B cell (primary cell): Measurements from ENCODE around the gene PCSK9. TPM values are rescaled to one million over a fixed set of nuclear protein-coding genes. Genes with fewer than 3 reads are reported as not detected.

ENCODE experiments used
- ATAC-seq: fragments of 200-7000 bp; cut with Tn5 transposase; one replicate; pipeline ENCODE4 v1.10.0; 2021; ENCODE audit warnings: low read depth, mild to moderate bottlenecking, moderate number of reproducible peaks, moderate library complexity
- CTCF ChIA-PET: fragments of 350-600 bp; sonication (Branson Sonifier 250); formaldehyde crosslinking; loops from one replicate; lab custom pipeline; 2021; ENCODE audit warnings: antibody characterized with exemption, inconsistent platforms; lab: Charles Lee
- POLR2A ChIA-PET: fragments of 350-600 bp; sonication (Branson Sonifier 250); formaldehyde crosslinking; loops from one replicate; lab custom pipeline; 2021; ENCODE audit warnings: antibody characterized with exemption; lab: Charles Lee
- DNase-seq: peaks from one replicate; pipeline ENCODE4 v3.0.0; 2013
- H2AFZ ChIP-seq: 2 replicates; pipeline ENCODE4 v1.6.1; 2012; ENCODE audit warnings: mild to moderate bottlenecking, low read depth, low read length; ENCODE audit not compliant: insufficient read depth, poor library complexity, severe bottlenecking
- H3K27ac ChIP-seq, 2 donors: 1 replicate in 1 of 2; 2 replicates in 1 of 2; pipeline ENCODE4 v1.5.1; 2012 to 2013; ENCODE audit warnings: low read length in 2 of 2, mild to moderate bottlenecking in 2 of 2, moderate library complexity in 1 of 2
- H3K27me3 ChIP-seq, 4 experiments: fragments of 200-600 bp in 1 of 4; sonication (generic) in 1 of 4; replicated peaks in 1 of 4; 1 replicate in 2 of 4; 2 replicates in 2 of 4; pipeline versions ENCODE4 v1.6.1 to v1.7.0; 2013 to 2016; ENCODE audit warnings: low read length in 3 of 4, mild to moderate bottlenecking in 2 of 4, mixed read lengths in 1 of 4, moderate library complexity in 1 of 4; ENCODE audit not compliant: insufficient read depth in 4 of 4, control insufficient read depth in 3 of 4; ENCODE audit errors: control extremely low read depth in 1 of 4
- H3K36me3 ChIP-seq, 2 experiments: replicated peaks in 1 of 2; 1 replicate in 1 of 2; 2 replicates in 1 of 2; pipeline versions ENCODE4 v1.6.1 to v1.7.1; 2013; ENCODE audit warnings: low read length in 1 of 2; ENCODE audit not compliant: insufficient read depth in 2 of 2, control insufficient read depth in 1 of 2; ENCODE audit errors: control extremely low read depth in 1 of 2, extremely low read depth in 1 of 2
- H3K4me1 ChIP-seq, 2 donors: fragments of 200-600 bp in 1 of 2; sonication (generic) in 1 of 2; 1 replicate in 1 of 2; 2 replicates in 1 of 2; pipeline versions ENCODE4 v1.5.1 to v1.6.1; 2013 to 2017; ENCODE audit warnings: low read length in 2 of 2; ENCODE audit not compliant: control insufficient read depth in 2 of 2, insufficient read depth in 2 of 2
- H3K4me2 ChIP-seq: replicated peaks from 2 replicates; pipeline ENCODE3; 2012; ENCODE audit warnings: mild to moderate bottlenecking, low read depth, low read length; ENCODE audit not compliant: poor library complexity, severe bottlenecking
- H3K4me3 ChIP-seq, 5 experiments: fragments of 200-600 bp in 1 of 5; sonication (generic) in 1 of 5; 1 replicate in 3 of 5; 2 replicates in 2 of 5; pipeline versions ENCODE4 v1.5.1 to v1.7.0; 2011 to 2016; ENCODE audit warnings: low read length in 4 of 5, mild to moderate bottlenecking in 4 of 5, low read depth in 2 of 5, control low read depth in 1 of 5, moderate library complexity in 1 of 5; ENCODE audit not compliant: insufficient read depth in 1 of 5; ENCODE audit errors: control extremely low read depth in 1 of 5, extremely low read depth in 1 of 5
- H3K79me2 ChIP-seq: fragments of 200-600 bp; sonication (generic); one replicate; pipeline ENCODE4 v1.6.0; 2016; ENCODE audit warnings: low read length; ENCODE audit not compliant: control insufficient read depth, insufficient read depth
- H3K9ac ChIP-seq: fragments of 200-600 bp; sonication (generic); 2 replicates; pipeline ENCODE4 v1.6.1; 2017; ENCODE audit warnings: mild to moderate bottlenecking, low read length, moderate library complexity
- H3K9me3 ChIP-seq, 3 donors: one replicate each; pipeline versions ENCODE4 v1.6.1 to v1.7.1; 2013; ENCODE audit warnings: low read length in 2 of 3; ENCODE audit not compliant: control insufficient read depth in 2 of 3, insufficient read depth in 1 of 3; ENCODE audit errors: control extremely low read depth in 1 of 3
- H4K20me1 ChIP-seq: 2 replicates; pipeline ENCODE4 v1.6.0; 2012; ENCODE audit warnings: mild to moderate bottlenecking, low read length; ENCODE audit not compliant: insufficient read depth, control insufficient read depth, poor library complexity, severe bottlenecking
- H3K27ac Mint-ChIP-seq: one replicate; pipeline ENCODE4 v1.8.0; 2021; ENCODE audit warnings: mixed read lengths
- H3K27me3 Mint-ChIP-seq: one replicate; pipeline ENCODE4 v1.8.0; 2021; ENCODE audit warnings: mixed read lengths
- H3K4me1 Mint-ChIP-seq: one replicate; pipeline ENCODE4 v1.8.0; 2021; ENCODE audit warnings: mixed read lengths
- H3K4me3 Mint-ChIP-seq: one replicate; pipeline ENCODE4 v1.8.0; 2021; ENCODE audit warnings: mixed read lengths
- H3K9me3 Mint-ChIP-seq: one replicate; pipeline ENCODE4 v1.8.0; 2022; ENCODE audit warnings: mixed read lengths; ENCODE audit not compliant: insufficient read depth
- CTCF ChIP-seq: fragments of 200-600 bp; IDR thresholded peaks from one replicate; pipeline ENCODE4 v1.8.0; 2022; ENCODE audit warnings: antibody characterized with exemption, mild to moderate bottlenecking
- EZH2 ChIP-seq: IDR thresholded peaks from 2 replicates; pipeline ENCODE4 v1.6.1; 2012; ENCODE audit warnings: borderline replicate concordance, low read depth, mild to moderate bottlenecking, moderate library complexity, low read length; ENCODE audit not compliant: insufficient read depth, poor library complexity, severe bottlenecking
- WGBS: methylation state at CpG from one replicate; pipeline ENCODE4 v1.1.5; 2013; ENCODE audit warnings: missing lambda C conversion rate; ENCODE audit not compliant: insufficient coverage; 5-methylcytosine and 5-hydroxymethylcytosine counted together
- intact Hi-C: fragments of 100-400 bp; cut with micrococcal nuclease; formaldehyde crosslinking; loops from one replicate; pipeline ENCODE4 v1.10.0; 2022
- polyA plus RNA-seq: library from polyadenylated mRNA; depleted of rRNA; stranded (reverse); fragments of >200 nt; gene quantifications from 2 replicates; pipeline ENCODE4 v1.2.3, GENCODE V29; 2012
- total RNA-seq, 2 donors: library from RNA; stranded (reverse); fragments of 120-200 nt in 1 of 2; gene quantifications; 1 replicate in 1 of 2; 2 replicates in 1 of 2; pipeline versions ENCODE4 v1.2.3 to v1.2.4, GENCODE V29; 2013 to 2022

The PCSK9 gene
- total and polyA plus RNA-seq, 2 donors (not counting 1 experiment from before 2014, with no cell fraction given), result not detected

GRCh38 chr1:55037733-55038551 lies 1.4 kb upstream of the PCSK9 start:
- H3K27me3 ChIP-seq, result peaks cover 0 to 35% (median 9%) of the 10 kb centered on the region in 4 experiments
- no peak overlapping the region for H3K27ac ChIP-seq
- no peak overlapping the region for H3K4me3 ChIP-seq
- H3K4me1 ChIP-seq, result no peaks in the 10 kb centered on the region
- no peak overlapping the region for H2AFZ ChIP-seq
- H4K20me1 ChIP-seq, result no peaks in the 10 kb centered on the region
- H3K9ac ChIP-seq, result no peak overlapping the region
- POLR2A ChIA-PET, result no interaction called here
- DNase-seq (no peak), ATAC-seq (no peak)
- no peaks in the 10 kb centered on the region for H3K79me2 ChIP-seq
- H3K36me3 ChIP-seq, result no peaks in the 10 kb centered on the region
- intact Hi-C loops, result no loop called here
- no peak overlapping the region for H3K4me3 Mint-ChIP-seq
- peaks cover 63% of the 10 kb centered on the region for H3K27me3 Mint-ChIP-seq
- CTCF ChIA-PET, result no interaction called here
- H3K4me2 ChIP-seq, result no peak overlapping the region
- 81% methylated on average over 7 of the region's 8 CpGs for WGBS
- H3K9me3 Mint-ChIP-seq, result no peaks in the 10 kb centered on the region
- peaks cover 0 to 2% (median 0%) of the 10 kb centered on the region in 3 donors for H3K9me3 ChIP-seq
- TF ChIP-seq EZH2, result no peak
- TF ChIP-seq CTCF, result no peak
- H3K4me1 Mint-ChIP-seq, result no peaks in the 10 kb centered on the region
- no peak overlapping the region for H3K27ac Mint-ChIP-seq

- DNase-seq (no peak), ATAC-seq (no peak)
- H3K27ac Mint-ChIP-seq, result no peak overlapping the region
- H3K9me3 ChIP-seq, result no peaks in the 10 kb centered on the region
- ChIA-PET CTCF (no interaction called here), POLR2A (no interaction called here)
- H3K27me3 ChIP-seq, result peaks cover 0 to 35% (median 9%) of the 10 kb centered on the region in 4 experiments
- no peaks in the 10 kb centered on the region for H4K20me1 ChIP-seq
- intact Hi-C loops, result no loop called here
- H3K4me1 ChIP-seq, result no peaks in the 10 kb centered on the region
- no peaks in the 10 kb centered on the region for H3K79me2 ChIP-seq
- WGBS, result 74% methylated on average over 2 of the region's 3 CpGs
- no peak for TF ChIP-seq CTCF
- no peak for TF ChIP-seq EZH2
- H3K9me3 Mint-ChIP-seq, result no peaks in the 10 kb centered on the region
- H3K4me1 Mint-ChIP-seq, result no peaks in the 10 kb centered on the region
- peaks cover 59% of the 10 kb centered on the region for H3K27me3 Mint-ChIP-seq
- no peak overlapping the region for H3K9ac ChIP-seq
- no peak overlapping the region for H2AFZ ChIP-seq
- no peak overlapping the region for H3K4me2 ChIP-seq
- H3K4me3 ChIP-seq, result no peak overlapping the region
- H3K4me3 Mint-ChIP-seq, result no peak overlapping the region
- no peaks in the 10 kb centered on the region for H3K36me3 ChIP-seq
- no peak overlapping the region for H3K27ac ChIP-seq
Observed at GRCh38 chr1:55038552-55038838, 853 bp upstream of the PCSK9 start.
